Measurements from ENCODE around the gene CTRB1.

The CTRB1 gene

DNA sequence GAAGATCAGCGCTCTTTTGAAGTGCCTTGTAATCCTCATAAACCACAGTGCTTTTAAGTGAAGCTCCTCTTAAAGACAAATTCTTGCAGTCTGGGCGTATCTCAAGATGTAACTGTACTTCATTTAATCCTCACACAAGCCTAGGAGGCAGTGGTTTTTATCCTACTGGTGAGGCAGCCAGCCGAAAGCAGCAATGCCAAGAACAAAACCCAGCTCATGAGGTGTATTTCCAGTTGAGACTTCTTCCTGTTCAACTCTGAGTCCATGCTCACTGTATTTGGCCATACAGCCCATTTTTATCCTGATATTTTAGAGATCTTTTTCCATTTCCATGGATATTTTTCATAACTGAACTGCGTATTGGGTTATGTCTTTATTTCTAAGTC is 25.5 kb upstream of the CTRB1 start:
- H3K27ac ChIP-seq (ENCODE audit: low read depth, low read length), result no peak overlapping the region
- H3K27me3 ChIP-seq (ENCODE audit: insufficient read depth, low read length), result peaks cover 42% of the 10 kb centered on the region
- no peaks in the 10 kb centered on the region for H3K36me3 ChIP-seq (ENCODE audit: insufficient read depth, low read length)
- no peak overlapping the region for H2AFZ ChIP-seq (ENCODE audit: low read length, unreplicated experiment)
- peaks cover 3% of the 10 kb centered on the region for H3K4me1 ChIP-seq (ENCODE audit: control insufficient read depth, insufficient read depth, low read length, unreplicated experiment)
- no peaks in the 10 kb centered on the region for H3K79me2 ChIP-seq (ENCODE audit: control insufficient read depth, insufficient read depth, low read length, unreplicated experiment)
- H3K4me3 ChIP-seq (ENCODE audit: low read depth, low read length), result no peak overlapping the region

DNA sequence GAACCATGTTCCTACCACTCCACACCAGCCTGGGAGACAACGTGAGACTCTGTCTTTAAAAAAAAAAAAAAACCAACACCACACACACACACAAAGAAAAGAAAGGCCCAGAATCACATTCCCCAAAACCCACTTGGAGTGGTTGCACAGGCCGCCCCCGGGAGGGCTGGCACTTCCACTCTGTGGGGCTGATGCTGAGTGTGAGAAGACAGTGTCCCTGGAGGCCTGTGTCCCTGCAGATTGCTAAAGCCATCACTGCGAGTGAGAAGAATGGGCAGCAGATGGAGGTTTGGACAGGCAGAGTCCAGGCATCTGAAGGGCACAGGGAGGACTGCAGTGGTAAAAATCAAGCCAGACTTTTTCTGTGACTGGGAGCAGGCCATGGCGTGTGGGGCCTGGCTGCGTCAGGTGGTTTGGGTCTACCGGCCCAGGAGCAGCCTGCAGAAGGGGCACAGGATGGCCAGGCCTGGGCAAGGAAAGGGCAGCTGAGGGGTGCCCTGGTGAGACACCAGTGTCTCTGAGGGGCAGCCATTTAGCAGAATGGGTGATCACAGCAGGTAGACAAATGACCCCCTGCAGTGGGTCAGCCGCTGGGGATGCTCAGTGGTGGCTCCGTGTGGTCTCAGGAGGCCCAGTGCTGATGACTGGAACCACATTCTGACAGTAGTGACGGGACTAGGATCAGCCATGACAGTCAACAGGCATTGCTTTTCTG is 24.9 kb upstream of the CTRB1 start:
- Histone ChIP-seq H3K4me1 (ENCODE audit: control insufficient read depth, insufficient read depth, low read length, unreplicated experiment) (peaks cover 6% of the 10 kb centered on the region), H3K36me3 (ENCODE audit: insufficient read depth, low read length) (no peaks in the 10 kb centered on the region), H3K79me2 (ENCODE audit: control insufficient read depth, insufficient read depth, low read length, unreplicated experiment) (no peaks in the 10 kb centered on the region), H3K27me3 (ENCODE audit: insufficient read depth, low read length) (peaks cover 43% of the 10 kb centered on the region), H3K27ac (ENCODE audit: low read depth, low read length) (no peak overlapping the region), H3K4me3 (ENCODE audit: low read depth, low read length) (no peak overlapping the region), H2AFZ (ENCODE audit: low read length, unreplicated experiment) (no peak overlapping the region)

DNA sequence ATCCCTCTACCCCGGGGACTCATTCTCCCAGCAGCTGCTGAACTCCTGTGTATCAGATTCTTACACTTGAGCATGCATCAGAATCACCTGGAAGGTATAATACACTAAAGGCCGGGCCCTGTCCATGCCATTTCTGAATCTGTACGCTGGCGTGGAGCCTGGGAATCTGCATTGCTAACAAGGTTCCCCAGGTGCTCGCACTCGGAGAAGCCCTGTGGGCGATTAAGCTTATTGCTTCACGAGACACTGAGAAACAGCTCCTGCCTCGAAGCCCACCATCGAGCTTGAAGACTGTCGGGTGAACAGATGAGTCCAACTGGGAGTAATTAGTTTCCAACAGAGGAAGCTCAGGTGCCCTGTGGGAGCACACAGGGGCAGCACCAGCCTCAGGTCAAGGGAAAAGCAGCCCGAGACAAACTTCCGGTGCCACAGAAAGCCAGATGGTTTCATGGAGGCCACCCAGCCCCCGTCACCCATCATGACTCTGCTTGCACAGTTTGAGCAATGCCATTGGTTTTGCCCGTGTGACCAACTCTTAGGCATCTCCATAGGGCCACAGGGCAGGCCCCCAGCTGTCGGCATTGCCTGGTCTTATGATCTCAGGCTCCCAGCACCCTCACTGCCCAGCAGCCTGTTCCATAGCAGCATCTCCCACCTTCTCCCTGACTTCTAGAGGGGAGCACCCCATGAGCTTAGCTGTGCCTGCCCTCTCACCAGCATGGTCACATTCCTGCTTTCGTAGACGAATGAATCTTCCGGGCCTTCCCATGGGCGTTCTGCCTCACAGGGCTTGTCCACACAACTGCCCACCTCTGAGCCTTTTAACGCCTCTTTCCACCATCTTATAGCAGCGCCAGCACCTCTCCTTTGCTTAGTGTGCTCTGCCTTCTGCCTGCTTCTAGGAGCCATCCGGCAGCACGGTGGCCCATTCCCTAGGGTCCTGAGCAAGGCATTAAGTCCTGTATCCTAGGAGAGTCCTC is 22.7 kb upstream of the CTRB1 start:
- Histone ChIP-seq H3K36me3 (ENCODE audit: insufficient read depth, low read length) (no peaks in the 10 kb centered on the region), H3K27ac (ENCODE audit: low read depth, low read length) (no peak overlapping the region), H3K4me1 (ENCODE audit: control insufficient read depth, insufficient read depth, low read length, unreplicated experiment) (peaks cover 6% of the 10 kb centered on the region), H2AFZ (ENCODE audit: low read length, unreplicated experiment) (no peak overlapping the region), H3K4me3 (ENCODE audit: low read depth, low read length) (no peak overlapping the region), H3K79me2 (ENCODE audit: control insufficient read depth, insufficient read depth, low read length, unreplicated experiment) (no peaks in the 10 kb centered on the region), H3K27me3 (ENCODE audit: insufficient read depth, low read length) (peaks cover 26% of the 10 kb centered on the region)

GRCh38 chr16:75196836-75197235 is 22.0 kb upstream of the CTRB1 start:
- no peaks in the 10 kb centered on the region for H3K36me3 ChIP-seq (ENCODE audit: insufficient read depth, low read length)
- H3K27me3 ChIP-seq (ENCODE audit: insufficient read depth, low read length), result peaks cover 26% of the 10 kb centered on the region
- H2AFZ ChIP-seq (ENCODE audit: low read length, unreplicated experiment), result no peak overlapping the region
- no peaks in the 10 kb centered on the region for H3K79me2 ChIP-seq (ENCODE audit: control insufficient read depth, insufficient read depth, low read length, unreplicated experiment)
- no peak overlapping the region for H3K4me3 ChIP-seq (ENCODE audit: low read depth, low read length)
- no peak overlapping the region for H3K27ac ChIP-seq (ENCODE audit: low read depth, low read length)
- H3K4me1 ChIP-seq (ENCODE audit: control insufficient read depth, insufficient read depth, low read length, unreplicated experiment), result peaks cover 6% of the 10 kb centered on the region

DNA sequence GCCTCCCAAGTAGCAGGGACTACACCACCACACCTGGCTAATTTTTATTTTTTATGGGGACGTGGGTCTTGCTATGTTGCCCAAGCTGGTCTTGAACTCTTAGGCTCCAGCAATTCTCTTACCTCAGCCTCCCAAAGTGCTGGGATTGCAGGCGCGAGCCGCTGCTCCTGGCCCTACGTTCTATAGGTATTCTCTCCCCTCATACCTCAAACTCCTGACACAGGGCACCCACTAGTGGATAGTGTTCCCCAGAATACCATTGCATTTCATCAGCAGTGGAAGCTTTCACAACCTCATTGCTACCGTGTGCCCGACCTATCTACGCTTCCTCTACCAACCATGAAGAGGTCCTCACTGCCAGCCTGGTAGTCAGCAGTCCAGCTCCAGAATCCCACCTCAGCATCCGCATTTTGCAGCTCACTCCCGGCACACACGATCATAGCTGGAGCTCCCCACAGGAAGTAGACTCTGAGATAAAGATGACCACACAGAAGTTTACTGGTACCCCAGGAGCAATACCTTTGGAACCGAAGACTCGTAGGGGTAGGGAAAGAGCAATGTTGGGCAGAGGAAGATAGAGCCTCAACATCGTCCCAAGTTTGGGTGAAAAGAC is 21.2 kb upstream of the CTRB1 start:
- H3K4me3 ChIP-seq (ENCODE audit: low read depth, low read length), result peak overlapping the region; percentile 63; the same call in 1 of the 2 replicates
- H3K79me2 ChIP-seq (ENCODE audit: control insufficient read depth, insufficient read depth, low read length, unreplicated experiment), result no peaks in the 10 kb centered on the region
- peaks cover 6% of the 10 kb centered on the region for H3K4me1 ChIP-seq (ENCODE audit: control insufficient read depth, insufficient read depth, low read length, unreplicated experiment)
- peaks cover 26% of the 10 kb centered on the region for H3K27me3 ChIP-seq (ENCODE audit: insufficient read depth, low read length)
- no peaks in the 10 kb centered on the region for H3K36me3 ChIP-seq (ENCODE audit: insufficient read depth, low read length)
- H3K27ac ChIP-seq (ENCODE audit: low read depth, low read length), result no peak overlapping the region
- H2AFZ ChIP-seq (ENCODE audit: low read length, unreplicated experiment), result peak overlapping the region; percentile 43

- H3K27ac ChIP-seq (ENCODE audit: low read depth, low read length), result no peak overlapping the region
- peak overlapping the region; percentile 63 for H3K4me3 ChIP-seq (ENCODE audit: low read depth, low read length)
- H3K27me3 ChIP-seq (ENCODE audit: insufficient read depth, low read length), result peaks cover 23% of the 10 kb centered on the region
- no peaks in the 10 kb centered on the region for H3K79me2 ChIP-seq (ENCODE audit: control insufficient read depth, insufficient read depth, low read length, unreplicated experiment)
- H2AFZ ChIP-seq (ENCODE audit: low read length, unreplicated experiment), result peak overlapping the region; percentile 43
- H3K4me1 ChIP-seq (ENCODE audit: control insufficient read depth, insufficient read depth, low read length, unreplicated experiment), result peaks cover 6% of the 10 kb centered on the region
- no peaks in the 10 kb centered on the region for H3K36me3 ChIP-seq (ENCODE audit: insufficient read depth, low read length)
These were observed 20.6 kb upstream of the CTRB1 start for GRCh38 chr16:75198135-75198600.

GRCh38 chr16:75202069-75202590 is 16.7 kb upstream of the CTRB1 start:
- H3K27me3 ChIP-seq (ENCODE audit: insufficient read depth, low read length), result peaks cover 13% of the 10 kb centered on the region
- no peak overlapping the region for H3K27ac ChIP-seq (ENCODE audit: low read depth, low read length)
- no peaks in the 10 kb centered on the region for H3K36me3 ChIP-seq (ENCODE audit: insufficient read depth, low read length)
- no peak overlapping the region for H3K4me3 ChIP-seq (ENCODE audit: low read depth, low read length)
- H3K4me1 ChIP-seq (ENCODE audit: control insufficient read depth, insufficient read depth, low read length, unreplicated experiment), result peaks cover 6% of the 10 kb centered on the region
- H2AFZ ChIP-seq (ENCODE audit: low read length, unreplicated experiment), result no peak overlapping the region
- H3K79me2 ChIP-seq (ENCODE audit: control insufficient read depth, insufficient read depth, low read length, unreplicated experiment), result no peaks in the 10 kb centered on the region

DNA sequence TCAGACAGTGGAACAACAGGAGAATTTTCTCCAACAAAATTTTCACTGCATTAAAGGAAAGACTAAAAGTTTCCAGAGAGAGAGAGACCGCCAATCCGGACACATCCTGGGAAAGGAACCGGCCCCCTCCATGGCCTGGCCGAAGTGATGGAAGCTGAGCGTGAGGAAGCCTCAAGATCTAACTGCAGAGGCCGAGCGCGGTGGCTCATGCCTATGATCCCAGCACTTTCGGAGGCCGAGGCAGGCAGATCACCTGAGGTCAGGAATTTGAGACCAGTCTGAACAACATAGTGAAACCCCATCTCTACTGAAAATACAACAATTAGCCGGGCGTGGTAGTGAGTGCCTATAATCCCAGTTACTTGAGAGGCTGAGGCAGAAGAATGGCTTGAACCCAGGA is 15.7 kb upstream of the CTRB1 start:
- H3K27me3 ChIP-seq (ENCODE audit: insufficient read depth, low read length), result peaks cover 3% of the 10 kb centered on the region
- H3K79me2 ChIP-seq (ENCODE audit: control insufficient read depth, insufficient read depth, low read length, unreplicated experiment), result no peaks in the 10 kb centered on the region
- no peak overlapping the region for H2AFZ ChIP-seq (ENCODE audit: low read length, unreplicated experiment)
- H3K36me3 ChIP-seq (ENCODE audit: insufficient read depth, low read length), result no peaks in the 10 kb centered on the region
- H3K4me3 ChIP-seq (ENCODE audit: low read depth, low read length), result no peak overlapping the region
- H3K27ac ChIP-seq (ENCODE audit: low read depth, low read length), result no peak overlapping the region
- peaks cover 4% of the 10 kb centered on the region for H3K4me1 ChIP-seq (ENCODE audit: control insufficient read depth, insufficient read depth, low read length, unreplicated experiment)

DNA sequence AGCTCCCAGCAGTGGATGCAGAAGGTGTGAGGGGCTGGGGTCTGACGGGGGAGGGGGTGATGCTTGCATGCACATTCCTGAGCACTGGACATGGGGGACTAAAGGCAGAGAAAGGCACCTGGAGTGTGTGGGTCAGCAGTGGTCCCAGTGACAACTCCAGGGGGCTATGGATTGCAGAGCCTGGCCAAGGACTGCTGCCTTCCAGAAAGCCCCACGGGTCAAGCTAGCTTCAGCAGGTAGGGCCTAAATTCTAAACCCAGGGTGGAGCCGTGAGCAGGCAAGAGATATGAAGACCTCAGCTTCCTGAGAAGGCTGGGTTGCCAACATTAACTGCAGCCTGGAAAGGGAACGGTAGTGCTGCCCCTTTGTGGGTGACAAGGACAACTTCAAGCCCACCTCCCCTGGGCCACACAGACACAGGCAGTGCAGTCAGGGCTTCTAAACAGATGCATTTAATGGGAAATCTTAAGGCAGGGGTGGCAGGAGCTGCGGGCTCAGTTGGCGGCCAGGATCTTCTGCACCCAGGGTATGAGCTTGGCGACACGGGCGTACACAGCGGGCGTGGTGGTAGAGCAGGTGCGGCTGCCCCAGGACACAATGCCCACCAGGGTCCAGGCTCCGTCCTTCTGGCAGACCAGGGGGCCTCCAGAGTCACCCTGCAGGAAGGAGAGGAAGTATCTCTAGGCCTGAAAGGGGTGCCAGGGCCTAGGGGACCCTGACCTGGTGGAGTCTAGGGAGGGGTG is 14.9 kb upstream of the CTRB1 start:
- no peaks in the 10 kb centered on the region for H3K4me1 ChIP-seq (ENCODE audit: control insufficient read depth, insufficient read depth, low read length, unreplicated experiment)
- no peak overlapping the region for H2AFZ ChIP-seq (ENCODE audit: low read length, unreplicated experiment)
- H3K27me3 ChIP-seq (ENCODE audit: insufficient read depth, low read length), result no peaks in the 10 kb centered on the region
- no peaks in the 10 kb centered on the region for H3K79me2 ChIP-seq (ENCODE audit: control insufficient read depth, insufficient read depth, low read length, unreplicated experiment)
- H3K4me3 ChIP-seq (ENCODE audit: low read depth, low read length), result no peak overlapping the region
- no peaks in the 10 kb centered on the region for H3K36me3 ChIP-seq (ENCODE audit: insufficient read depth, low read length)
- H3K27ac ChIP-seq (ENCODE audit: low read depth, low read length), result no peak overlapping the region

- H3K27ac ChIP-seq (ENCODE audit: low read depth, low read length), result no peak overlapping the region
- no peaks in the 10 kb centered on the region for H3K79me2 ChIP-seq (ENCODE audit: control insufficient read depth, insufficient read depth, low read length, unreplicated experiment)
- no peak overlapping the region for H3K4me3 ChIP-seq (ENCODE audit: low read depth, low read length)
- no peak overlapping the region for H2AFZ ChIP-seq (ENCODE audit: low read length, unreplicated experiment)
- no peaks in the 10 kb centered on the region for H3K27me3 ChIP-seq (ENCODE audit: insufficient read depth, low read length)
- no peaks in the 10 kb centered on the region for H3K4me1 ChIP-seq (ENCODE audit: control insufficient read depth, insufficient read depth, low read length, unreplicated experiment)
- H3K36me3 ChIP-seq (ENCODE audit: insufficient read depth, low read length), result no peaks in the 10 kb centered on the region
These were observed 14.4 kb upstream of the CTRB1 start for GRCh38 chr16:75204410-75204758.

All from ACC112 (cell line).